NCI-H2107 treated with DMSO at 0.1 percent for 48 hours (cell line): ENCODE results near the gene ORAI1.

Experiments used
- DNase-seq: peaks from one replicate; lab custom pipeline; 2025; ENCODE audit not compliant: unreplicated experiment; lab: John Stamatoyannopoulos, UW

Gene ORAI1

DNA sequence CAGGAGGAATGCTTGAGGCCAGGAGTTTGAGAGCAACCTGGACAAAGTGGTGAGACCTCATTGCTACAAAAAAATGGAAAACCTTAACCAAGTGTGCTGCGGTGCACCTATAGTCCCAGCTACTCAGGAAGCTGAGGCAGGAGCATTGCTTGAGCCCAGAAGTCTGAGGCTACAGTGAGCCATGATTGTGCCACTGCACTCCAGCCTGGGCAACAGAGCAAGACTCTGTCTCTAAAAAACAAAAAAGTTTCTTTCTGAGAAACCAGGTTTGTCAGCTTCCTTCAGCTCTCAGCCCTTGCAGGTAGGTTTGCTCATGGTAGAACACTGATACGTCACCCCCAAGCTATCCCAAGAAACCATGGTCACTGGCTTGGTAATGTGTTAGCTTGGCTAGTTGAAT lies 63.1 kb downstream of the ORAI1 start:
- no peak for DNase-seq
